ENCODE data around the gene LOXL1. TPM values are rescaled to one million over a fixed set of nuclear protein-coding genes. Genes with fewer than 3 reads are reported as not detected.

Gene LOXL1
- total RNA-seq (2014; rRNA removed): 503 and 596 TPM in 2 replicates
- 384 TPM for polyA plus RNA-seq (2012)

- DNase-seq (ENCODE audit: low read depth): peak; percentile 94
These were observed at the start of gene LOXL1 for GRCh38 chr15:73926219-73927002. Gene LOXL1 (plus strand): TSS chr15:73926462. CDS start chr15:73926784, 322 bp downstream.

GRCh38 chr15:73879426-73879825, 46.8 kb upstream of the LOXL1 start:
- DNase-seq (ENCODE audit: low read depth): no peak

- no peak for DNase-seq (ENCODE audit: low read depth)
These were observed 44.5 kb upstream of the LOXL1 start for GRCh38 chr15:73881579-73882320.

- no peak for DNase-seq (ENCODE audit: low read depth)
These were observed 43.4 kb upstream of the LOXL1 start for GRCh38 chr15:73882761-73883419.

GRCh38 chr15:73884159-73884558, 42.1 kb upstream of the LOXL1 start:
- no peak for DNase-seq (ENCODE audit: low read depth)

- no peak for DNase-seq (ENCODE audit: low read depth)
These were observed 40.1 kb upstream of the LOXL1 start for GRCh38 chr15:73885954-73886700.

- DNase-seq (ENCODE audit: low read depth): no peak
These were observed 39.4 kb upstream of the LOXL1 start for GRCh38 chr15:73886717-73887345.

GRCh38 chr15:73887481-73887880, 38.8 kb upstream of the LOXL1 start:
- DNase-seq (ENCODE audit: low read depth): no peak

- DNase-seq (ENCODE audit: low read depth): no peak
These were observed 37.8 kb upstream of the LOXL1 start for GRCh38 chr15:73888224-73889041.

- DNase-seq (ENCODE audit: low read depth): no peak
These were observed 37.1 kb upstream of the LOXL1 start for GRCh38 chr15:73889053-73889761.

GRCh38 chr15:73889762-73890124, 36.5 kb upstream of the LOXL1 start:
- DNase-seq (ENCODE audit: low read depth): no peak

GRCh38 chr15:73891328-73892315, 34.6 kb upstream of the LOXL1 start:
- DNase-seq (ENCODE audit: low read depth): no peak

- DNase-seq (ENCODE audit: low read depth): no peak
These were observed 33.6 kb upstream of the LOXL1 start for GRCh38 chr15:73892446-73893226.

- DNase-seq (ENCODE audit: low read depth): no peak
These were observed 32.0 kb upstream of the LOXL1 start for GRCh38 chr15:73894133-73894814.

GRCh38 chr15:73897441-73898261, 28.6 kb upstream of the LOXL1 start:
- DNase-seq (ENCODE audit: low read depth): peak; percentile 96
